B cell (primary cell): ENCODE measurements around the gene CUEDC2.

Experiments
- CTCF ChIP-seq: fragments of 200-600 bp; IDR thresholded peaks from one replicate; pipeline ENCODE4 v1.8.0; 2022; ENCODE audit warnings: antibody characterized with exemption, mild to moderate bottlenecking
- EZH2 ChIP-seq: IDR thresholded peaks from 2 replicates; pipeline ENCODE4 v1.6.1; 2012; ENCODE audit warnings: borderline replicate concordance, low read depth, mild to moderate bottlenecking, moderate library complexity, low read length; ENCODE audit not compliant: insufficient read depth, poor library complexity, severe bottlenecking

- TF ChIP-seq CTCF (no peak), EZH2 (no peak)
These were observed 12.5 kb upstream of the CUEDC2 start for GRCh38 chr10:102444851-102445250.
